Type B pancreatic cell (in vitro differentiated cells): ENCODE results near the gene OR51S1. TPM values are rescaled to one million over a fixed set of nuclear protein-coding genes. Genes with fewer than 3 reads are reported as not detected.
"Not testable (repeated sequence)": the region's sequence is repeated elsewhere in the genome, so short reads cannot be mapped to it uniquely, and the experiment has no call there.

Source experiments
- DNase-seq: peaks from one replicate; pipeline ENCODE4 v3.0.0; 2021; ENCODE audit warnings: mixed read lengths; ENCODE audit not compliant: unreplicated experiment; ENCODE audit errors: extremely low spot score
- H3K27ac Mint-ChIP-seq: 2 replicates; pipeline ENCODE4 v1.8.0; 2021; ENCODE audit warnings: mild to moderate bottlenecking, mixed read lengths
- H3K27me3 Mint-ChIP-seq: 2 replicates; pipeline ENCODE4 v1.8.0; 2021; ENCODE audit warnings: mixed read lengths
- H3K36me3 Mint-ChIP-seq: 2 replicates; pipeline ENCODE4 v1.8.0; 2021; ENCODE audit warnings: mixed read lengths
- H3K4me1 Mint-ChIP-seq: one replicate; pipeline ENCODE4 v1.8.0; 2021; ENCODE audit warnings: mixed read lengths; ENCODE audit not compliant: unreplicated experiment
- H3K4me3 Mint-ChIP-seq: 2 replicates; pipeline ENCODE4 v1.8.0; 2021; ENCODE audit warnings: mild to moderate bottlenecking, mixed read lengths
- H3K9me3 Mint-ChIP-seq: 2 replicates; pipeline ENCODE4 v1.8.0; 2021; ENCODE audit warnings: mixed read lengths
- CTCF ChIP-seq: fragments of 200-600 bp; sonication (generic); conservative IDR thresholded peaks from 2 replicates; pipeline ENCODE4 v1.5.0; 2021; ENCODE audit warnings: antibody characterized with exemption, mild to moderate bottlenecking
- total RNA-seq: library from RNA; stranded (reverse); gene quantifications from 2 replicates; pipeline ENCODE4 v1.2.1, GENCODE V29; 2021; ENCODE audit warnings: low replicate concordance

OR51S1 gene
- total RNA-seq, 1 donor from 2014 or later, result not detected

- H3K27me3 Mint-ChIP-seq, result no peaks in the 10 kb centered on the region
- no peak for DNase-seq
- TF ChIP-seq CTCF, result no peak
- H3K9me3 Mint-ChIP-seq, result no peaks in the 10 kb centered on the region
- H3K36me3 Mint-ChIP-seq, result no peaks in the 10 kb centered on the region
- H3K27ac Mint-ChIP-seq, result no peak within 1 kb of the TSS
- H3K4me3 Mint-ChIP-seq, result no peak within 1 kb of the TSS
- H3K4me1 Mint-ChIP-seq, result no peaks in the 10 kb centered on the region
These were observed 44.7 kb downstream of the OR51S1 start, which contains the start of gene OR52R1 for GRCh38 chr11:4804280-4804679. Gene OR52R1 (minus strand): TSS chr11:4804380. CDS start chr11:4804380, 0 bp downstream.

GRCh38 chr11:4801316-4801715 lies 47.7 kb downstream of the OR51S1 start:
- H3K36me3 Mint-ChIP-seq, H3K4me1 Mint-ChIP-seq, H3K27ac Mint-ChIP-seq, H3K27me3 Mint-ChIP-seq, DNase-seq, H3K9me3 Mint-ChIP-seq, H3K4me3 Mint-ChIP-seq: not testable (repeated sequence)

- no peaks in the 10 kb centered on the region for H3K4me1 Mint-ChIP-seq
- no peaks in the 10 kb centered on the region for H3K36me3 Mint-ChIP-seq
- no peaks in the 10 kb centered on the region for H3K27me3 Mint-ChIP-seq
- H3K27ac Mint-ChIP-seq, result no peak overlapping the region
- TF ChIP-seq CTCF, result no peak
- no peak for DNase-seq
- no peak overlapping the region for H3K4me3 Mint-ChIP-seq
- no peaks in the 10 kb centered on the region for H3K9me3 Mint-ChIP-seq
These were observed 50.4 kb downstream of the OR51S1 start for GRCh38 chr11:4798427-4799183.

Other genes with a start within 250 kb of the OR51S1 start
- 13.9 and 14.5 TPM in 2 replicates for gene TRIM68, start 241.0 kb downstream of the OR51S1 start, total RNA-seq
- not detected in 2 replicates for gene OR51D1, start 211.7 kb downstream of the OR51S1 start, total RNA-seq
- 0.48 and 0.51 TPM in 2 replicates for gene OR51E1, start 205.2 kb downstream of the OR51S1 start, total RNA-seq
- gene OR51E2, start 151.4 kb downstream of the OR51S1 start, total RNA-seq, result 0.58 TPM in 1 of 2 replicates, not detected in the other
- gene MMP26, start 144.4 kb downstream of the OR51S1 start, total RNA-seq, result not detected in 2 replicates
- gene OR51F1, start 79.3 kb downstream of the OR51S1 start, total RNA-seq, result not detected in 2 replicates
- not detected in 2 replicates for gene OR52R1, start 44.8 kb downstream of the OR51S1 start, total RNA-seq
- not detected in 2 replicates for gene OR51F2, start 27.9 kb downstream of the OR51S1 start, total RNA-seq
- 0.39 TPM in 1 of 2 replicates, not detected in the other for gene OR51T1, start 32.7 kb upstream of the OR51S1 start, total RNA-seq
- gene OR51A7, start 54.6 kb upstream of the OR51S1 start, total RNA-seq, result not detected in 2 replicates
- not detected in 2 replicates for gene OR51G2, start 70.1 kb upstream of the OR51S1 start, total RNA-seq
- gene OR51G1, start 75.1 kb upstream of the OR51S1 start, total RNA-seq, result not detected in 2 replicates
- gene OR51A4, start 98.4 kb upstream of the OR51S1 start, total RNA-seq, result not detected in 2 replicates
- gene OR51A2, start 106.5 kb upstream of the OR51S1 start, total RNA-seq, result not detected in 2 replicates
- not detected in 2 replicates for gene OR51L1, start 145.6 kb upstream of the OR51S1 start, total RNA-seq
- gene OR52J3, start 197.3 kb upstream of the OR51S1 start, total RNA-seq, result not detected in 2 replicates
- gene OR52E2, start 210.4 kb upstream of the OR51S1 start, total RNA-seq, result not detected in 2 replicates
- not detected in 2 replicates for gene OR52E1, start 220.4 kb upstream of the OR51S1 start, total RNA-seq